Epidermal melanocyte (primary cell): Measurements from ENCODE around the gene PDE6A.

Experiments used
- DNase-seq: peaks from one replicate; pipeline ENCODE4 v3.0.0; 2011; ENCODE audit warnings: low spot score; ENCODE audit not compliant: insufficient read length

Gene PDE6A

GRCh38 chr5:149930749-149931574 is 13.6 kb downstream of the PDE6A start:
- no peak for DNase-seq

DNA sequence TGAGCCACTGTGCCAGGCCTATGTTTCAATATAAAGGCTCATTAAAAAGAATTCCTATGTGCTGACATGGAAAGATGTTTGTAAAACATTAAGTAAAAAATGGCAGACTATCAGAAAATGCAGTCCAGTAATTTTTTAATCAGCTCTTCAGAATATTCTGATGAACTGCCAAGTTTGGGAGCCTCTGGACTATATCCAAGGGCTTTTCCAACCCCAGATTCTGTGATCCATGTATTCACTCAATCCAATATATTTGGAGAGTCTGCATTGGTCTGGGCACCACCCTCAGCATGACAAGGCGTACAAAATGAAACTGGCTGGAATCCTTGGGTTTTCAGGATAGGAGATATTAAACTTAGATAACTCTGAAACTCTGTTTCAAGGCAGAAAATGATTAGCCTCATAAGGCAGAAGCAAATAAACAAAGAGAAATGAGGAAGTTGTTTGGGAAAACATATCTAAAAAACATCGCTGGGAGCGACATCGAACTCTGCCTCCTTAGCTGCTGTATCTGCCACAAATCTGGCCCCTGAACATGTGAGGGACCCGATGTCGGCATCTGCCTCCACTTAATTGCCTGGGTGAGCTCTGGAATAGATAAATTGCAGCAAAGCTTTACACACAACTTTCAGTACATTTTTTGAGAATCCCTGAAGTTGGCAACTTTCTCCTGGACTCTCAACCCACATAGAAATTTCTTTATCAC is 14.4 kb downstream of the PDE6A start:
- DNase-seq: no peak

GRCh38 chr5:149924486-149924885 is 20.1 kb downstream of the PDE6A start:
- DNase-seq: no peak

- DNase-seq: no peak
Measured at GRCh38 chr5:149922950-149923349, 21.6 kb downstream of the PDE6A start.

DNA sequence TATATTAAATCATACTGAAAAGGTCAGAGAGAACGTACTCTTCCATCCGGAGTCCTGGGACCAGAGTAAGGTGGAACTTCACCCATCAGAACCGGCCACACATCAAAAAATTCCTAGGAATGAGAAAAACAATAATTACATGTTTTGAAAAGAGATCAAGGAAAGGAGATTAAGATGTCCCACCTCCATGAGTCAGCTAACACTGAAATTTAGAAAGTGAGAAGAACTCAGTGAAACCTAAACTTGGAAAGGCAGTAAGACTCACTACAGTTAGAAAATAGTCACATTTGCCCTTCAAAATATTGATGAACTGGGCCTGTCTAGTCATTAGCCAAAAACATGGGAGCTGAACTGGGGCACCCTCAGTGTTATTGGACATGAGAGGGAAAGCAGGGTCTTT is 23.0 kb downstream of the PDE6A start:
- DNase-seq: no peak

DNA sequence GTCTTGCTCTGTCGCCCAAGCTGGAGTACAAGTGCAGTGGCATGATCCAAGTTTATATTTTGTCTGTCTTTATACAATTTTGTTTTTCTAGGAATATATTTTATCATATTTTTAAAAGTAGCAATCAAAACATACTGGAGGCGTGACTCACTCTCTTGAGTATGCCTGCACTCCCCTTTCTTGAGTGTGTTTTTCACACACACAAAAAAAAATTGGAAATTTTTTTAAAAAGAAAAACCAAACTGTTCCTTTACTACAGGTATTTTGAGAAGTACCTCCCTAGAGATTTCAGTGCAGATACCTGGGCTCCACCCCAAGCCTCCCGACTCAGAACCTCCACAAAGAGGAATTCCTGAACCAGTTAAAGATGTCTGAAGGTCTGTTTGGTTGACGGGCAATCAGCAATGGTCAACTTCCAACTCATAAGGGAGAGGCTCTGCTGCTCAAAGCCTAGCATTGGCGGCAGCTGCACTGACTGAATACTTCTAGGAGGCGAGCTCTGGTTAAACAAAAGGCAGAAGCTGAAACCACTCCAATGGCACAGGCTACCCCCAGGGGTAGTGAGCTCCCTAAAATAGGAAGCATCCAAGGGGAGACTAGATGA is 27.4 kb downstream of the PDE6A start:
- no peak for DNase-seq

DNA sequence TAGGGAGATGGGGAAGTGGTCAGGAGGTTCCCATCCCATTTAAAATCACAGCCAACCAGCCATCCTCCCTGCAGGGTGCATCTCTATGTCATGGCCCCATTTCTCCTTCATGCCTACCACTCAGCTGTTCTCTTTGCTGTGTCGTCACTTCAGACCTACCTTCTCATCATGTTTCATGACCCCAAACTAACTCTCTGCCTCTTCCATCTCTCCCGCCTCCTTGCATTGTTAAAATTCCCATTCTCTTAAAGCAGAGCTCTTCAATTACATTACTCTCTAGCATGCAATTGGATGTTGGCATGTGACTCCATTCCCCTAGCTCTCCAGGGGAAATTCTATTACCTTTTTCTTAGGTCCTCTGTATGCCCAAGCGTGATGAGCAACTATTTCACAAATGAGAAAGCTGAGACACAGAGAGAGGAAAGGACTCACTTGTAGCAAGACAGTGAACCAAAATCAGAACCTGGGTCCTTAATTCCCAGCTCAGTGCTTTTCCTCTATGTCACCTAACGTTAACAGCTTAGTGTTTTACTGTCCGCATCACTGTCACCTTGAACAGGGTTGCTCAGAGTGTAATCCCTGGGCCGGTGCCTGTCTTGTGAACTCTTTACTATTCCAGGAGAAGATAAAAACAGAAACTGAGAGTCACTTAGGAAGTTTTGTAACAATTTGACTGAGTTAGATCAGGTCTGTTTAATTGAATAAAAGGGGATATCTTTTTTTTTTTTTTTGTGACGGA is 28.1 kb downstream of the PDE6A start:
- DNase-seq: no peak

GRCh38 chr5:149915392-149916260 is 29.0 kb downstream of the PDE6A start:
- no peak for DNase-seq

DNA sequence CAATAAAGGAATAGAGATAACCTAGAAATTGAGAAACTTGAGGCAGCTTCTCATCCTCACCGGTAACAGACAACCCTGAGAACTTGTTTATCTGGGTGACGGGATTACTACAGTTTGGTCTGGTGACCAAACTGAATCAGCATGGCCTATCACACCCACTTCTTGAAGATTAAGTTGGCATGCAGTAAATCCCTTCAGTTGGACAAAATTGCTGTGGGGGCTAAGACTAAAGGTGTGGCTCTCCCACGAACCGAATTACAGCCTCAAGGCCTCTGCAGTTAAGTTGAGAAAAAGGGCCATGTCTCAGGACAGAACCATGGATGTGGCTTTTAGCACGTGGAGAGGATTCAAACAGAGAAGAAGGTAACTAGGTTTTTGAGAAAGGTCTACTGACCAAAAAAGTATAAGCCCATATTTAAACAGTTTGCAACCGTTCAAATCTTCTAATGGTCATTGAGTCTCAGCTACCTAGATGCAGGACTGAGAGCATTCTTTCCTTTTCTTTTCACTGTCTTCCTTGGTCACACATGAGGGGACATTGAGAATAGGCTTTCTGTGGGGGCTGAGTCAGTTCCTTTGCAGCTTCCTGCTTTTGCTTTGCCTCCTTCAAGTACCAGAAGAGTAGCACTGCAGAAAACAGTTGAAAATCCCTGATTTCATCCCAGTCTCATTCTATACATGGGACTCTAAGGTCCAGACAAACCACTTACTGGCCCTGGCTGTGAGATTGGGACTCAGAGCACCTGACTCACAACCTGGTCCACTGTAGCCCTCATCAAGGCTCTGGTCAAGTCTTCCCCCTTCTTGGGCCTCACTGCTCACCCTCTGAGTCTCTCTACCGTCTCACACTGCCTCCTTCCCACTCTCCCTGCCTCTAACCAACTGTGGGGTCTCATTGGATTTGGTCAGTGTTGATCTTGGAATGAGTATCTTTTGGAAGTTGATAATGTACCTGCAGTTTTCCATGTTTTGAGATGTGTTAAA is 30.9 kb downstream of the PDE6A start:
- no peak for DNase-seq

- no peak for DNase-seq
Measured at GRCh38 chr5:149912226-149912871, 32.2 kb downstream of the PDE6A start.

- no peak for DNase-seq
Measured at GRCh38 chr5:149911031-149911430, 33.6 kb downstream of the PDE6A start.

DNA sequence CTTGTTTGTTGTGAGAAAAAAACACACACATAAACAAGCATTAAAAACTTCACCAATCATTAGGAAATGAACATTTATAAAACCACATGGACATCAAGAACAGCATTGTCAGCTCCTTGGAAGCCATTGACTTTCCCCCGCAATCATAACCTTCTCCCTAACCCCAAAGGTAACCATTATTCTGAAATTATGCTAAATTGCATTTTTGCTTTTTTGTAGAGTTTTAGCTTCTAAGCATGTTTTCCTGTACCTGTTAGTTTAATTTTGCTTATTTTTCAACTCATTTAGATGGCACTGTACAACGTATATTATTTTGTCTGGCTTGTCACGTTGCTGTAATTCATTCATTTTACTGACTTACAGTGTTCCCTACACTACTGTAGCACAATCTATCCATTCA is 36.8 kb downstream of the PDE6A start:
- no peak for DNase-seq

DNA sequence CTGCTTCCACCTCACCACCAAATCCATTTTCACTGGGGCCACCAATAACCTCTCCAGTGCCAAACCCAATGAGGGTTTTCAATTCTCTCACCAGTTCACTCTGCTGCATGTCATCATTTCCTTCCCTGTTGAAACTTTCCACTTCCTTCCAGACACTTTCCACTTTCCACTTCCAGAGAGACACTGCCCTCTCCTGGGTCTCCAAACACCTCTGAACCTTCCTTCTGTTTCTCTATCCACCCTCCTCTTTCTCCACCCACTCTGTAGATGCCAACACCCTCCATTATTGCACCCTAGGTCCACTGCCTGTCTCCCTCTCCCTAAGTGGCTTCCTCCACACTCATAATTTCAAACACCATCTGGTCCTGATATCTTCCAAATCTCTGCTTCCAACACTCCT is 39.6 kb downstream of the PDE6A start:
- DNase-seq: no peak

DNA sequence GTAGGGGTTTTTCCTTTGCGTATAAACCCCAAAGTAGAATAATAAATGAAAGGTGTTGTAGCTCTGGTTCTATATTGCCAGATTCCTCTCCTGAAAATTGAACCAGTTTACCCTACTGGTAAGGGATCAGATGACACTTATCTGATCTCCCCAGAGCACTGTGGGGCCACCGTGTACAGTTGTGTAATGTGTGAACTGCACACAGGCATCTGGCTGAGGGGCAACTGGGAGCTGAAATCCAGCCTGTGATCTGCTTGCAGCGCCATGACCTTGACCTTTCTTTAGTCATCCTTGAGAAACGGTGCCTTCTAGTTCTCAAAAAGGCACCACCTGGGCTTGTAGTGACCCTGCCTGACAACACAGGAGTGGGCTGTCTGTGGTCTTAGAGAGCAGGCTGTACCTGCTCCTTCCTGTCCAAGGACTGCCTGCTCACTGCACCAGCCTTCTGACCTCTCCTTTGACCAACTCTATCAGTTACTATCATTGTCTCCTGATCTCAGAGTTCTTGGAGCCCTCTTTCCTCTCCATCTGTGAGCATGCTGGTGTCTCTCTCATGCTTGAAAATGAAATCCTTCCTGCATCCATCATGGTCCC is 40.2 kb downstream of the PDE6A start:
- no peak for DNase-seq

DNA sequence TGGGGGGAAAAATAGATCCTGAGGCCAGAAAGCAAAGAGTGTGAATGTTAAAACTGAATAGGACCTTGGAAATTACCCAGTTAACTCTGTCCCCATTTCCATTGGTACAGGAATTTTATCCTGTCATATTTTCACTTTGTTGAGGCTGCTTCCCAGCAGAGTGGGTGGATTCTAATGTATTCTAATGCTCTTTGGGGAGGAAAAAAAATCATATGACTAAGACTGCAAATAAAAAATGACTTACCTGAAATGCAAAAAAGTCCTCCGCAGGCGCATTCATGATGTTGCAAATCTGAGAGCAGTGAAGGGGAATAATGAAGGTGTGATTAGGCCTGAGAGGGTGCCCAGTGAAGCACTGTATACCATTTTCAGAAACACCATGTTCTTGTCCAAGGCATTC is 41.2 kb downstream of the PDE6A start:
- no peak for DNase-seq

- DNase-seq: no peak
Measured at GRCh38 chr5:149902177-149902576, 42.4 kb downstream of the PDE6A start.

DNA sequence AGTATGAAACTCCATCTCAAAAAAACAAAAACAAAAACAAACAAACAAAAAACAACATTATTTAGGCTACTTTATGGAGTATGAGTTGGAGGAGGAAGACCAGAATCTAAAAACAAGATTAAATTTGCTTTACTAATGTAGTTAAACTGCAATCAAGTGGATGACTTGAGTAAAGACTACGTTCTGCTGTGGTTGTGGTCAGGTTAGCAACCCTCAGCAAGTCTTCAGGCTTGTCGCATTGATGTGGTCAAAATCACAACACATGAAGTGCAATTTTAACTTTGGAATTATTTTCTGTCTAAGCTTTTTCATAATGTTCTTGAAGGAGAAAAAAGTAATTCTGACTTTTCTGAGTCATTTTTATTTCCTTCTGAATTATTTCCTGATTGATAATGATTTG is 43.1 kb downstream of the PDE6A start:
- no peak for DNase-seq

GRCh38 chr5:149900390-149900789 is 44.2 kb downstream of the PDE6A start:
- DNase-seq: no peak

DNA sequence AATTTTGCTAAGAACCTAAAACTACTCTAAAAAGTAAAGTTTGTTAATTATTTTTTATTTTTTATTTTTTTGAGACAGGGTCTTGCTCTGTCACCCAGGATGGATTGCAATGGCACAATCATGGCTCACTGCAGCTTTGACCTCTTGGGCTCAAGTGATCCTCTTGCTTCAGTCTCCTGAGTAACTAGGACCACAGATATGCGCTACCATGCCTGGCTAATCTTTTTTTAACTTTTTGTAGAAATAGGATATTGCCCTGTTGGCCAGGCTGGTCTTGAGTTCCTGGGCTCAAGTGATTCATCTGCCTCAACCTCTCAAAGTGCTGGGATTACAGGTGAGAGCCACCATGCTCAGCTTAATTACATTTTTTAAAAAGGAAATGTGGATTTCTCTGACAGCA is 45.8 kb downstream of the PDE6A start:
- DNase-seq: no peak
